GM18507 (cell line): Measurements from ENCODE around the gene ADGRG3.

Experiments
- DNase-seq: peaks from one replicate; pipeline ENCODE4 v3.0.0; 2011; ENCODE audit warnings: low read depth; ENCODE audit not compliant: insufficient read length; ENCODE audit errors: extremely low spot score
- FAIRE-seq: peaks from 2 replicates; lab custom pipeline; 2011; peaks lifted over from hg19 to GRCh38; lab: Jason Lieb, UNC

The ADGRG3 gene

DNA sequence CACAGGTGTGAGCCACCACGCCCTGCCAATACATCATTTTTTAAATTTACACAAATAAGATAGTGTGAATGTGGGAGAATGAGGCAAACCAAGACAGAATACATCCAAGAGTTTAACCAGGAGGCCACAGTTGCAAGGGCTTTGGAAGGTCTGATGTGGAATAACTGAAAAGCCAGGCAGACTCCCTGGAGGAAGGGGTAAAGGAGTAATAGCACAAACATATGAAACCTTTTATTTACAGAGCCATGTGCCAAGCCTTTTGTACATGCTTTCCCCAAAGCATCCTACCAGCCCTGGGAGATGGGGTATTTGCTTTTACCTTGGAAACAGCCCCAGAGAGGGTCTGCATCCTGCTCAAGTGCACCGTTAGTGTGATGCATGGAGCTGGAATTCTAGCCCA lies 4.7 kb downstream of the ADGRG3 start:
- DNase-seq (no peak), FAIRE-seq (no peak)

DNA sequence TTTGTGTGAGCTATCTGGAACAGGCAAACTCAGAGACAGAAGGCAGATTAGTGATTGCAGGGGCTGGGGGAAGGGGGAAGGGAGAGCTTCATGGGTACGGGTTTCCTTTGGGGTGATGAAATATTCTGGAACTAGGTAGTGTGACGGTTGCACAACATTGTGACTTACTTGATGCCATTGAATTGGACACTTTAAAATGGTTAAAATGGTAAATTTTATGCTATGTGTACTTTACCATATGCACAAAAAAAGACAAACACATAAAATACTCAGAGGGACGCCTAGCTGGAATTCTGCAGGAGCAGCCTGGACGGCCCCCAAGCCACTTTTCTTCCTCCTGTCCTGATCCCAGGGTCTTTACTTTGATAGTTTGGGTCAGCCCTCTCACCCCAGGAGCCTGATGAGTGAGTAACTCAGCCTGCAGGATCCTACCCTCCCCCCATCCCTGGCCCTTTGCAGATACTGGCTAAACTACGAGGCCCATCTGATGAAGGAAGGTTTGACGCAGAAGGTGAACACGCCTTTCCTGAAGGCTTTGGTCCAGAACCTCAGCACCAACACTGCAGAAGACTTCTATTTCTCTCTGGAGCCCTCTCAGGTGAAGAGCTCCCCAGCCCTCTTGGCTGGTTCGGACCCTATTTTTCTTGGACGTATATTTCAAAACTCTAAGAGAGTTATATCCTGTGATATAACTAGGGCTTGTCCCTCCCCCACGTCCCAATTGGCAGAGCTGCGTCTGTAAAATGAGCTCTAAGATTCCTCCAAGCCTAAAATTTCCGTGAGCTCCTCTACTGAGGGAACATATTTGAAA lies 7.8 kb downstream of the ADGRG3 start:
- FAIRE-seq (no peak), DNase-seq (no peak)

DNA sequence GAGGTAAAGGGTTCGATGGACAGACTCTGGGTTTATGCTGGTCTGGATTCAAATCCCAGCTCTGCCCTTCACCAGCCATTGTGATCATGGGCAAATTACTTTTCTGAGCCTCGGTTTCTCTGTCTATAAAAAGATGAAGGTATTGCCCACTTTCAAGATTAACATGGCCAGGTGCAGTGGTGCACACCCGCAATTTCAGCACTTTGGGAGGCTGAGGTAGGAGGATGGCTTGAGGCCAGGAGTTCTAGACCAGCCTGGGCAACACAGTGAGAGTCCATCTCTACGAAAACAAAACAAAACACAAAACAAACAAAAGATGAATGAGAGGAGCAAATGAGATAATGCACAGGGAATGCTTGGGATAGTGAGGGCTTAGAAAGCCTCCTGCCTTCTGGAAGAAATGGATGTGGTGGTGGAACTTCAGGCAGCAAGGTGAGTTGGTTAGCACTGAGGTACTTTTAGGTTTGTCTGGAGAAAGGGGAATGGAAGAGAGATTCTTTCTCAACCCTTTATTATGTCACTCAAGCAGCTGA lies 8.5 kb downstream of the ADGRG3 start:
- no peak for FAIRE-seq
- no peak for DNase-seq

DNA sequence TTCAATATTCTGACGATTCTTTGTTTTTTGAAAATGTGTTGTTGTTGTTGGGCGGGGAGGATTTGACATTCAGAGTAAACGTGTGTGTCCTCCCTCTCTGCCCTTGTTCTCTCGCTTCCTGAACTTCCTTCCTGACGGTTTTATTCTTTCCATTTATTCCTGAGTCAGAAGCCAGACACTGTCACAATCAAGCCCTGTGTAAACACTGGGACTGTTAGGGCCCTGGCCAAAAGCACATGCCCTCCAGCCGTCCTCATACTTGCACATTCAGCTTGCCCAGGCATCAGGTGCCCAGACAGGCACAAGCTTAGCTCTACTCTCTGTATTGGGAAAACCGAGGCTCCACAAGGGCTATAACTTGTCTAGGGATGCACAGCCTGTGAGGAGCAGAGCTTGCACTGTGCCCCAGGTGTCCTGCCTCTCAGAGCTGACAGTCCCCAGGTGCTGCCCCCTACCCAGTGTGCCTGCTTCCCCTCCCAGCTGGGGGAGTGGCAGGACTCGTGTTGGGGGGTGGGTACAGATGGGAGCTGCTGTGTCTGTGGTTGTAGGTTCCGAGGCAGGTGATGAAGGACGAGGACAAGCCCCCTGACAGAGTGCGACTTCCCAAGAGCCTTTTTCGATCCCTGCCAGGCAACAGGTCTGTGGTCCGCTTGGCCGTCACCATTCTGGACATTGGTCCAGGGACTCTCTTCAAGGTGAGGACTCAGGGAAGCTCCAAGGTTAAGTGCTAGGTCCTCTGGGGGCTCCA lies 9.7 kb downstream of the ADGRG3 start:
- DNase-seq, result no peak
- no peak for FAIRE-seq

DNA sequence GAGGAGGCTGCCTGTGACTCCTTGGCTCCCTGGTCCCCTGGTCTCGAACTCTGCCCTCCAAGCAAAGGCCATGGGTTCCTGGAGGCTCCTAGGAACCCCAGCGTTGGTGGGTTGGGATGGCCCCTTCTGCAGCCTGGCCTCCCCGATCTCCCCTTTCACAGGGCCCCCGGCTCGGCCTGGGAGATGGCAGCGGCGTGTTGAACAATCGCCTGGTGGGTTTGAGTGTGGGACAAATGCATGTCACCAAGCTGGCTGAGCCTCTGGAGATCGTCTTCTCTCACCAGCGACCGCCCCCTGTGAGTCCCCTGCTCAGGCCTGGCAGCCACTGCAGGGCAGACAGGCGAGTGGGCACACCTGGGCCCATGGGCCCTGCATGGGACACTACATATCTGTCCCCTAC lies 10.9 kb downstream of the ADGRG3 start:
- DNase-seq (no peak), FAIRE-seq (no peak)

DNA sequence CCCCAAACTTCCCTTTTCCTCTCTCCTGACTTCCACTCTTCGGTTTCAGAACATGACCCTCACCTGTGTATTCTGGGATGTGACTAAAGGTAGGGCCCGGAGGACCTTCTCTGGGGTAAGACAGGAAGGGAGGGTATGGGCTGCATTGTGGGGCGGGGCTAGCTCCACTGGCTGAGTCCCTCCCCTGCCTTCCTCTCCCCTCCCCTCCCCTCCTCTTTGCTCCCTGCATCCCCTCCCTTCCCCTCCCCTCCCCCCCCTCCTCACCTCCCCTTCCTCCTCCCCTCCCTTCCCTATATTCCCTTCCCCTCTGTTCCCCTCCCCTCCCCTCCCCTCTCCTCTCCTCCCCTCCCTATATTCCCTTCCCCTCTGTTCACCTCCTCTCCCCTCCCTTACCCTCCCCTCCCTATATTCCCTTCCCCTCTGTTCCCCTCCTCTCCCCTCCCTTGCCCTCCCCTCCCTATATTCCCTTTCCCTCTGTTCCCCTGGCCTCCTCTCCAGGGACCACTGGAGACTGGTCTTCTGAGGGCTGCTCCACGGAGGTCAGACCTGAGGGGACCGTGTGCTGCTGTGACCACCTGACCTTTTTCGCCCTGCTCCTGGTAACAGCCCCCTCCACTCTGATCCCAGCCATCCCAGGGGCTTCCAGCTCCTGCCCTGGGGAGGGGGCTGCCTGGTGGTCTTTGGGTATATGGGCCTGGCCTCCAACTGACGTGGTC lies 11.8 kb downstream of the ADGRG3 start:
- DNase-seq (no peak), FAIRE-seq (no peak)

DNA sequence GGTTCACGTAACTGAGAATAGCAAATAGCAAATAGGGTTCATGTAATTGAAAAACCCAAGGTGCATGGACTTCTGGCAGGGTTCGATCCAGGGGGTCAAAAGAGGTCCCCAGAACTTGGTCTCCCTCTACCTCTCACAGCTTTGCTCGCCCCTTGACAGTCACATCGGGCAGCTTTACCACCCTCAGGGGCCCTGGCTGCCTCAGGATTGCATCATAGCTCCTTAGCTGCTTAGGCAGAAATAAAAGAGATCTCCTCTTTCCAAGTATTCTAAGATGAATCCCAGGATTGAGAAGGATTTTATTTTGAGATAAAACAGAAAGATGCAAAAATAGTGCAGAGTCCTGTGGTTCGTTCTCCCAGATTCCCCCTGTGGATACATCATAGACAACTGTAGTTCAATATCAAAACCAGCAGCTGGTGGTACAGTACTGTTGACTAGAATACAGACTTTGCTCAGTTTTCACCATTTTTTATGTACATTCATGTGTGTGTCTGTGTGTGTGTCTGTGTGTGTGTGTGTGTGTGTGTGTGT lies 12.8 kb downstream of the ADGRG3 start:
- DNase-seq, result no peak
- FAIRE-seq, result no peak

DNA sequence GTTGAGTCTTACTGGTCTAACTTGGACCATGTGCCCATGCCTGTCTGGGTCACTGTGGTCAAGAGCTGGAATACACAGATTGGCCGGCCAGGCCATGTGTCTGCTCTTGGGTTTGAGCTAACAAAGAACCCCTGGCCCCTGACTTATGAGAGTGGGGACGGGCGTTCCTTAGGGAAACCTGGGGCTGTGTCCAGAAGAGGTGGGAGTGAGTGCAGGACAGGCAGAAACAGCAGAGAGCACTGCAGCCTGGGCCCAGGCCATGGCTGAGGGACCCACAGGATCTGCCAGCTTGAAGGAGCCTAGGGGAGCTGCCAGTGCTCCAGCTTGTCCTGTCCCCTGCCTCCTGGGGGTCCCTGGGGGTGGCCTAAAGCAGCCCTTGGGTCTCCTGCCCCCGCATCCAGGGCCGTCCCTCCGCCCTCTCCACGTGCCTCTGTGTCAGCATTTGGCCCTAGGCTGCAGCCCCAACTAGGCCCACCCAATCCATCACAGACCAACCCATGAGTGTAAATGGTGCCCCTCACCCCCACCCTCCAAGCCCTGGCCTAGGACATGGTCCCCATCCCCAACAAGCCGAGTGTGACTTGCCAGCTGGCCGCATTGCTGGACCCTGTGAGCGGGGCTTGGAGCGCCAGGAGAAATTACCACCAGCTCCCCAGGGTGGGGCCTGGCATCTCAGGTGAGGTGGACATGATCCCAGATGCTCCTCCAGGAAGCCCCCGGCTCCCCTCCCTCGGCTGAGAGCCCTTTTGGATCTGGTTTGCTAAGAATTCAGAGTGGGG lies 14.0 kb downstream of the ADGRG3 start:
- FAIRE-seq (no peak), DNase-seq (no peak)

DNA sequence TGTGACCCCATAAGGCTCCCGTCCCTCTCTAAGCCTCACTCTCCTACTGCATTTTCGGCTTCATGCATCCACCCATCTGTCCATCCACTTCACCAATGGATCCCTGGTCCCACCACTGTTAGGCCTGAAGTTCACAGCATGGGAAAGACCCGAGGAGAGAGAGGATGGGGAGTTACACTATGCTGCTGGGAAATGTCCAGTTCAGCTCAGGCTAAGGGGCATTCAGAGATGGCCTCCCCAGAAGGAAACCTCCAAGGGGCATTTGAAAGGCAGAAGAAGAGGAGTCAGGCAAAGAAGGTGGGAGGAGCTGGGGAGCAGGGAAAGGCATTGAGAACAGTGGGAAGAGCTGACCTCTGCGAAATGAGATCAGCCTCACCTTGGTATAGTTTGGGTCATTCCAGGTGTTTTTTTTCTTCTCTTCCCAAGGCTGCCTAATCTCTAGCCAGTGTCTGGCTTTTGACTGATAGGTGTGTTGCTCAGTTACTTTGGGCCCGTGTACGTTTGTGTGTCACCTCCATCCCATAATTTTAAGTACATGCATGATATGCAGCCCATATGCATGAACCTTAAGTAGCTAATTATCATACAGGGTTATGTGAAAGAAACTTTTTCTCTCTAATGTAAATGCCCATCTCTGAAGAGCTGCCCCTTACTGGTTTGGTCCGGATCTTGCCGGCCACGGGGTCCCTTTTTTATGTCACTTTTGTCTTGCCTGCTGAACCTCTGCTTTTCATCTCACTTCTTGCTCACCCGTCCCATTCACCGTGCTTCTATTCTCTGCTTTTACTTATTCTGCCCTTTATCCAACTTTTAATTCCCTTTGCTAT lies 14.9 kb downstream of the ADGRG3 start:
- no peak for DNase-seq
- FAIRE-seq, result no peak

DNA sequence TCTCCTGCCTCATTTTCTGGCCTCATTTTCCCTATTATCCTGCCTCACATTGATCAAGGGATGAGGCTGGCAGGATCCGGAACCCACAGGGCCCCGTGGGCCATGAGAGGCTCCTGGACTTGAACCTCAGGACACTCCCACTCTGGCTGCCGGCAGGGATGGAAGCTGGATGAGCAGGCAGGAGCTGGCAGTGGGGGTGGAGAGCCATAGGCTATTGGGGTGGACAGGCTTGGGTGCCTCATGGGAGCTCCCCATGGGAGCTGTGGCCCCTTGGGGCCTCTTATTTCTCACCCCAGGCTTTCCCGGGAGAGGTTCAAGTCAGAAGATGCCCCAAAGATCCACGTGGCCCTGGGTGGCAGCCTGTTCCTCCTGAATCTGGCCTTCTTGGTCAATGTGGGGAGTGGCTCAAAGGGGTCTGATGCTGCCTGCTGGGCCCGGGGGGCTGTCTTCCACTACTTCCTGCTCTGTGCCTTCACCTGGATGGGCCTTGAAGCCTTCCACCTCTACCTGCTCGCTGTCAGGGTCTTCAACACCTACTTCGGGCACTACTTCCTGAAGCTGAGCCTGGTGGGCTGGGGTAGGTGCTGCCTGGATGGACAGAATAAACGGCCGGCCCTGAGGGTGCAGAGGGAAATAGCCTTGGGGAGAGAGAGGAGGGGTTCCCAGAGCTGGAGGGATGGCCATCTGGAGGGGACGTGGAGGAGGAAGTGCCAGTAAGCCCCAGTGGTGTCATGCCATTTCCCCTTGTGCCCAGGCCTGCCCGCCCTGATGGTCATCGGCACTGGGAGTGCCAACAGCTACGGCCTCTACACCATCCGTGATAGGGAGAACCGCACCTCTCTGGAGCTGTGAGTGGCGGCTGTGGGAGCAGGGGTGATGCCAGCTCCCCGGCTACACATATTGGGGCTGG lies 15.8 kb downstream of the ADGRG3 start:
- FAIRE-seq (no peak), DNase-seq (no peak)

DNA sequence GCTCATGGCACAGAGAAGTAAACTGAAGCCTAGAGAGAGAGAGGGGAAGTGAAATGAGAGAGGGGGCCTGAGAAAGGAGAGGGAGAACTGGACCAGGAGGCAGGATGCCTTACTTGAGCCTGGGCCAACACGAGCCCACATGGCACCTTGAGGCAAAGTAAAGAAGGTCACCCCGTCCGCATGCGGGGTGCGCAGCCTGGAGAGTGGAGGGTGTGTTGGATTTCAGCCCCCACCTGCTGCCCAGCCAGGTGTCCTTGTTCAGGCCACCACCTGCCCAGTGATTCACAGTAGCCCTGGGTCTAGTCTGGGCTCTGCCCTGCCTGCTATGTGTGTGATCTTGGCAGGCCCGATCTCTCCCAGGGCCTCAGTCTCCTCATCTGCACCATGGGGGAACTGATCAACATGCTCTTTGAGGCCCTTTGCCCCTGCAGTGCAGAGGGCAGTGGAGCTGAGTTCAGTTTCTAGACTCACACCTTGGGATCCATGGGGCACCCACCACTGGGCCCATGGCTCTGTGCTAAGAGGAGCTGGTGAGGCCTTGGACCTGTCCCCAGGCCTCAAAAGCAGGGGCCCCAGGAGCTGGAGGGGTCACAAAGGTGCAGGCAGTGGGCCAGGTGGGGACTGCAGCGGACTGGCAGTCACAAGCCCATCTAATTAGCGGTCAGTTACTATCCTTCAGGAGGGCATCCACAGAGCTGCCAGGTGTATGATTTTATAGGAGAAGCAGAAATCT lies 16.7 kb downstream of the ADGRG3 start:
- no peak for DNase-seq
- no peak for FAIRE-seq

DNA sequence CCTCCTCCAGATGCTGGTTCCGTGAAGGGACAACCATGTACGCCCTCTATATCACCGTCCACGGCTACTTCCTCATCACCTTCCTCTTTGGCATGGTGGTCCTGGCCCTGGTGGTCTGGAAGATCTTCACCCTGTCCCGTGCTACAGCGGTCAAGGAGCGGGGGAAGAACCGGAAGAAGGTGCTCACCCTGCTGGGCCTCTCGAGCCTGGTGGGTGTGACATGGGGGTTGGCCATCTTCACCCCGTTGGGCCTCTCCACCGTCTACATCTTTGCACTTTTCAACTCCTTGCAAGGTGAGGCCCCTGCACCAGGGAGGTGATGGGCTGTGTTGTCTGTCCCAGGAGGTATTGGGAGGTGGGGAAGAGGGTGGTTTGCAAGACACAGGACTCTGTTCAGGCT lies 17.5 kb downstream of the ADGRG3 start:
- no peak for FAIRE-seq
- DNase-seq, result no peak

DNA sequence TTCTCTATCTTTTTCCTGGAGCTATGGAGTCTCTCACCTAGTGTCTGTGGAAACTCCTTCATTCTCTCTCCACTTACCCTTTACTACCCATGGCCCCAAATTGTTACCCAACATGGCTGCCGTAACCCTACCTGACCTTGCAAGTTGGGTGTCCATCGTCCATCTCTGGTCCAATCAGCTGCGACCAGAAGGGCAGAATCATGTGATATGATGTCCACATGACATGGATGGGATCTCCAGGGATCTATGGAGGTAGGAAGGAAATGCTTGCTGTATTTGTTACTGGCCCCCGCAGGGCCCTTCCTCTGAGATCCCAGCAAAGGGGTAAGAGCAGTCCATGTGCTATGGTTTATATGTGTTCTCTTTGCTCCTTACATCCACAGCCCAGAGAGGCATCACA lies 18.5 kb downstream of the ADGRG3 start:
- DNase-seq (no peak), FAIRE-seq (no peak)

DNA sequence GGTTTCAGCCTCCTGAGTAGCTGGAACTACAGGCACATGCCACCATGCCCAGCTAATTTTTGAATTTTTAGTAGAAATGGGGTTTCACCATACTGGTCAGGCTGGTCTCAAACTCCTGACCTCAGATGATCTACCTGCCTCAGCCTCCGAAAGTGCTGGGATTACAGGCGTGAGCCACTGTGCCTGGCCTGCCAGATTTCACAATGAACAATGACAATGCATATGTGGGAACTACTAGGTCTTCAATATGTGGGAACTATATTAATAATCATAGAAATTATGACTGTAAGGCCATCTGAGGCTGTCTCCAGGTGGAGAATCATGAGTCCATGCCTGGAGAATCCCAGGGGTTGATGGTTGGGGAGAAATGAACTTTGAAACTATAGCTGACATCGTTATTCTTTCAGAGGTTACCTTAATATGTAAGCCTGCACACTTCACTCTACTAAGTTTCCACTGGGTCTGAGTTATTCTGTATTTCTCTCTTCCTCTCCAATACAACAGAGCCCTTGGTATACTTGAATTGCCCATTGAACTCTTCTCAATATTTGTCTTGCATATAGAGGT lies 19.3 kb downstream of the ADGRG3 start:
- FAIRE-seq (no peak), DNase-seq (no peak)

DNA sequence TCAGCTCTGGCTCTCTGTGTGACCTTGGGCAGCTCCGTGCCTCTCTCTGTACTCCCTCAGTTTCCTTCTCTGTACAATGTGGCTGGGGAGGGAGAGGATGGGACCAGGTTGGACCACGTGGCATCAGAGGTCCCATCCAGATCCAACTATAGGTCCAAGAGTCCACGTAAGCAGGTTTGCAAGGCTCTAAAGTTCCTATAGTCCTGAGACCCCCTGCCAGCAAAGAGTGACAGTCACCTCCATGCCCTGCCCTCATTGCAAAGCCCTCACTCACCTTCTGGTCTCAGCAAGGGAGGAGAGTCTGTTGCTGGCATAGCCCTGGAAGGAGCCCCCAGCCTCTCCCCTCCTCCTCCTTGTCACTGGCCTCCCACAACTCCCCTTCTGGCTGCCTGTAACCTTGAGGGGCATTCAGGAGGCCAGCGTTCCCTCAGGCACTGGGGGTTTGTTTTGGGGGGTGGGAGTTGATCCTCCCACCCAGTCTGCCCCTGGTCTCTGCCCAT lies 20.4 kb downstream of the ADGRG3 start:
- DNase-seq (no peak), FAIRE-seq (no peak)

DNA sequence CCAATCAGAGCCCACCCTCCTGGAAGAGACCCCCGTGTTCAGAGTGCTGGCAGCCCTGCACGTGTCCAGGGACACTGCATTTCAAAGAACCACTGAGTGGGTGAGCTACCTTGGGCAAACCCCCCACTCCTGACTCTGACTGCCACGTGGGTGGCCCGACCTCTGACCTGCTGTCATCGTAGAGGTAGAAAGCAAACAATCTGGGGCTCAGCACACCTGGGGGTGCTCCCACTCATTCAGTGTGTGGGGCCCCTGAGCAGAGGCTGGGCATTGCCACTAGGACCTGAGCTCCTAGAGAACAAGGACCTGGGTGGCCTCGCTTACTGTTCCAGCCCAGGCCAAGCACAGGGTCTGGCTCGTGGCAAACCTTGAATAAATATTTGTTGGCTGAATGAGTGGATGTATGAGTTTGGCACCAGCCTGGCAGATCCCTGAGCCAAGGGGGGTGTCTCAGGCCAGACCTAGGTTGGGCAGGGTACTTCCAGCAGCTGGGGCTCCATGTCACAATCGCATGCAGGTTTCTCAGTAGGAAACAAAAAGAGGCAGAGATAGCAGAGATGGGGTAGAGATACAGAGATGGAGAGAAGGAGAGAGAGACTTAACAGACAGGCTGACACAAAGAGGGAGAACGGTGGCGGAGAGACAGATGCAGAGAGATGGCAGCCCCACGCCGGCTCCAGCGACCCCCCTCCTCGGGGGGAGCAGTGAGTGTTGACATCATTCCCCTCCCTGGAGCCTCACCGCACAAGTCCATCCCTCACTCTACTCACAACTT lies 21.1 kb downstream of the ADGRG3 start:
- DNase-seq (no peak), FAIRE-seq (no peak)
